Measurements from ENCODE around the gene GGA1.

The GGA1 gene

GRCh38 chr22:37623075-37624016 lies 14.7 kb downstream of the GGA1 start:
- TF ChIP-seq, protein P1, sequence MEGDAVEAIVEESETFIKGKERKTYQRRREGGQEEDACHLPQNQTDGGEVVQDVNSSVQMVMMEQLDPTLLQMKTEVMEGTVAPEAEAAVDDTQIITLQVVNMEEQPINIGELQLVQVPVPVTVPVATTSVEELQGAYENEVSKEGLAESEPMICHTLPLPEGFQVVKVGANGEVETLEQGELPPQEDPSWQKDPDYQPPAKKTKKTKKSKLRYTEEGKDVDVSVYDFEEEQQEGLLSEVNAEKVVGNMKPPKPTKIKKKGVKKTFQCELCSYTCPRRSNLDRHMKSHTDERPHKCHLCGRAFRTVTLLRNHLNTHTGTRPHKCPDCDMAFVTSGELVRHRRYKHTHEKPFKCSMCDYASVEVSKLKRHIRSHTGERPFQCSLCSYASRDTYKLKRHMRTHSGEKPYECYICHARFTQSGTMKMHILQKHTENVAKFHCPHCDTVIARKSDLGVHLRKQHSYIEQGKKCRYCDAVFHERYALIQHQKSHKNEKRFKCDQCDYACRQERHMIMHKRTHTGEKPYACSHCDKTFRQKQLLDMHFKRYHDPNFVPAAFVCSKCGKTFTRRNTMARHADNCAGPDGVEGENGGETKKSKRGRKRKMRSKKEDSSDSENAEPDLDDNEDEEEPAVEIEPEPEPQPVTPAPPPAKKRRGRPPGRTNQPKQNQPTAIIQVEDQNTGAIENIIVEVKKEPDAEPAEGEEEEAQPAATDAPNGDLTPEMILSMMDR (IDR thresholded peaks at IDR 0.05; ENCODE audit: insufficient read depth, missing control alignments): peak; percentile 61
- peak; percentile 66 for DNase-seq (ENCODE audit: insufficient read length, low spot score)
- no peak for FAIRE-seq

- TF ChIP-seq, protein P1 (IDR thresholded peaks at IDR 0.05; ENCODE audit: insufficient read depth, missing control alignments): no peak
- FAIRE-seq: no peak
- DNase-seq (ENCODE audit: insufficient read length, low spot score): no peak
Measured at GRCh38 chr22:37624017-37624365, 15.4 kb downstream of the GGA1 start.

- DNase-seq (ENCODE audit: insufficient read length, low spot score): no peak
- TF ChIP-seq, protein P1 (IDR thresholded peaks at IDR 0.05; ENCODE audit: insufficient read depth, missing control alignments): no peak
- no peak for FAIRE-seq
Measured at GRCh38 chr22:37624876-37625275, 16.2 kb downstream of the GGA1 start.

DNA sequence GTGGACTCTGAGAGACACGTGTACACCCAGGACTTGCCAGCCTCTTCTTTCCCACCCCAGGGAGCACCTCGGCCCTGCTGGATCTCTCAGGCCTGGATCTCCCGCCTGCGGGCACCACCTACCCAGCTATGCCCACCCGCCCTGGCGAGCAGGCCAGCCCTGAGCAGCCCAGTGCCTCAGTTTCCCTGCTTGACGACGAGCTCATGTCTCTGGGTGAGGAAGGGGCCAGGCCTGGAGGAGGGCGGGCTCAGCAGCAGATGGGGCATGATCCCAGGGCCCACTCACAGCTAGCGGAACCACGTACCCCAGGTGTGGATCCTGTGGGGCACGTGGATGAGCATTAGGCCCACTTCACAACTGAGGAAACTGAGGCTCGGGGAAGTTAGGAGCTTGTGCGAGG lies 17.1 kb downstream of the GGA1 start:
- FAIRE-seq (no peak), DNase-seq (ENCODE audit: insufficient read length, low spot score) (no peak)
- TF ChIP-seq, protein P1 (IDR thresholded peaks at IDR 0.05; ENCODE audit: insufficient read depth, missing control alignments): no peak

DNA sequence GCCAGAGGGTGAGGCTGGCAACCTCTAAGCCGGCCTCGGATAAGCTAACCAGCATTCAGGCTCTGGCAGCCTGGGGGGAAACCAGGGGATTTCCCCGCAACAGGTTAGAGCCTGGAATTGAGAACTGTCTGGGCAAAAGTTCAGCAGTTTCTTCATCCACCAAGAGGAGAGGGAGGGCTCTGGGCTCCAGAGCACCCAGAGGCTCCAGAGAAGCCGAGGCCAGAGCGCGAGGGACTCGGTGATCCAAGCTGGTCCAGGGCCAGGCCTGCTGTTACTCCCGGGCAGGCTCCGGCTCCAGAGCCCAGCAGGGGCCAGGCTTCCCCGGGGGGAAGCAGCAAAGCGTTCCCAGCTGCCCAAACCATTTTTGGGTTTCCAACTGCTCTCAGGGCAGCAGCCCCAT lies 17.5 kb downstream of the GGA1 start:
- TF ChIP-seq, protein P1 (IDR thresholded peaks at IDR 0.05; ENCODE audit: insufficient read depth, missing control alignments): no peak
- DNase-seq (ENCODE audit: insufficient read length, low spot score): no peak
- FAIRE-seq: no peak

GRCh38 chr22:37626556-37627075 lies 18.0 kb downstream of the GGA1 start:
- TF ChIP-seq, protein P1 (IDR thresholded peaks at IDR 0.05; ENCODE audit: insufficient read depth, missing control alignments): no peak
- DNase-seq (ENCODE audit: insufficient read length, low spot score) (no peak), FAIRE-seq (no peak)

DNA sequence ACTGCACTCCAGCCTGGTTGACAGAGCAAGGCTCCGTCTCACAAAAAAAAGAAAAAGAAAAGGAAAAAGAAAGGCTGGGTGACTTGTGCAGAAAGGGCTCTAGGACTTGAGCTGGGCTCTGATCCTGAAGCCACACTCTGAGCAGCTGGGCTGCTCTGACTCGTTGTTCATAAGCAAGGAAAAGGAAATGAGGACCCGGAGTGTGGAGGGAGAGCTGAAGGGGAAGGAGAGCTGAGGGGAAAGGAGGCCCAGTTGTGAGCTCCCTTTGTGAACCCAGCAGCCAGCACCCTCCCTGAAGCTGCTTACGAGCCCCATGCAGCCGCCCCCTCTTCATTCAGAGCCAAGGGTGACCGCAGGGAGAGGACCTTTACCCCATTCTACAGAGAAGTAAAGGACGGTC lies 18.5 kb downstream of the GGA1 start:
- TF ChIP-seq, protein P1 (IDR thresholded peaks at IDR 0.05; ENCODE audit: insufficient read depth, missing control alignments): no peak
- DNase-seq (ENCODE audit: insufficient read length, low spot score) (no peak), FAIRE-seq (no peak)
